K562 (cell line): Measurements from ENCODE around the gene ZSCAN29. TPM values are rescaled to one million over a fixed set of nuclear protein-coding genes. Genes with fewer than 3 reads are reported as not detected.
A peak's percentile ranks its signal among the peaks of the same experiment; 100 is the strongest.

ENCODE experiments used
- ASH1L ChIP-seq: fragments of 450-650 bp; IDR thresholded peaks from 2 replicates; pipeline ENCODE4 v1.6.1; 2018; ENCODE audit warnings: borderline replicate concordance, mild to moderate bottlenecking, low read depth; ENCODE audit not compliant: partially characterized antibody
- ETS2 ChIP-seq: IDR thresholded peaks from 2 replicates; pipeline ENCODE4 v1.6.1; 2016; ENCODE audit warnings: borderline replicate concordance, missing genetic modification characterization, mild to moderate bottlenecking, moderate library complexity, missing compliant biosample characterization; ENCODE audit not compliant: poor library complexity, severe bottlenecking
- HNRNPLL ChIP-seq: fragments of 200-400 bp; formaldehyde crosslinking; IDR thresholded peaks from 2 replicates; pipeline ENCODE4 v1.6.1; 2017; ENCODE audit warnings: low read length, low read depth, mild to moderate bottlenecking; ENCODE audit not compliant: poor library complexity, severe bottlenecking
- IRF2 ChIP-seq: sonication (generic); formaldehyde crosslinking; IDR thresholded peaks from 2 replicates; pipeline ENCODE4 v1.8.1; 2022; ENCODE audit warnings: mild to moderate bottlenecking, missing genetic modification reagents
- KLF6 ChIP-seq: fragments of 250-450 bp; sonication (Bioruptor Pico); IDR thresholded peaks from 2 replicates; pipeline ENCODE4 v1.4.0; 2020; ENCODE audit warnings: mild to moderate bottlenecking, moderate library complexity, borderline replicate concordance
- MCM5 ChIP-seq: fragments of 450-650 bp; IDR thresholded peaks from 2 replicates; pipeline ENCODE4 v1.6.1; 2016; ENCODE audit warnings: low read depth
- MYNN ChIP-seq, 2 experiments: sonication (generic); formaldehyde crosslinking in 1 of 2; IDR thresholded peaks; 2 replicates each; pipeline versions ENCODE4 v1.5.0 to v1.6.1; 2016 to 2020; ENCODE audit warnings: antibody characterized with exemption in 1 of 2, missing genetic modification reagents in 1 of 2
- PHTF2 ChIP-seq: fragments of 250-450 bp; sonication (Bioruptor Pico); IDR thresholded peaks from 2 replicates; pipeline ENCODE4 v1.5.0; 2021; ENCODE audit warnings: mild to moderate bottlenecking
- POLR2AphosphoS2 ChIP-seq: IDR thresholded peaks from 2 replicates; pipeline ENCODE4 v1.6.1; 2012; ENCODE audit warnings: low read length, improper control_type of control experiment
- SIN3B ChIP-seq: fragments of 450-650 bp; IDR thresholded peaks from 2 replicates; pipeline ENCODE4 v1.6.1; 2017; ENCODE audit warnings: low read depth, mild to moderate bottlenecking, moderate library complexity
- SMAD1 ChIP-seq: fragments of 150-350 bp; IDR thresholded peaks from 2 replicates; pipeline ENCODE4 v1.6.1; 2014; ENCODE audit warnings: low read length, low read depth; ENCODE audit not compliant: partially characterized antibody
- SMARCE1 ChIP-seq: fragments of 450-650 bp; IDR thresholded peaks from 2 replicates; pipeline ENCODE4 v1.7.1; 2016; ENCODE audit warnings: mild to moderate bottlenecking
- YY1 ChIP-seq, 3 experiments: IDR thresholded peaks; 2 replicates each; pipeline ENCODE4 v1.6.1; 2011; ENCODE audit warnings: low read length in 2 of 3, mild to moderate bottlenecking in 2 of 3, moderate library complexity in 2 of 3, borderline replicate concordance in 1 of 3, control low read depth in 1 of 3, low read depth in 1 of 3; ENCODE audit not compliant: insufficient read depth in 3 of 3, insufficient replicate concordance in 2 of 3, control insufficient read depth in 1 of 3, insufficient read length in 1 of 3; ENCODE audit errors: extremely low read depth in 1 of 3
- ZNF274 ChIP-seq: IDR thresholded peaks from 2 replicates; pipeline ENCODE4 v1.6.1; 2011; ENCODE audit warnings: low read depth, mild to moderate bottlenecking, low read length, moderate library complexity, borderline replicate concordance
- polyA plus RNA-seq, 8 experiments: library from polyadenylated mRNA; depleted of rRNA in 4 of 8; stranded (reverse) in 5 of 8; unstranded in 3 of 8; fragments of >200 nt; fragmentation: Nextera tagmentation in 2 of 8; fragmentation: Illumina TruSeq in 1 of 8; extraction: Ambion mirVana in 2 of 8; extraction: Trizol in 1 of 8; gene quantifications; 2 replicates each; pipeline versions ENCODE4 v1.2.1 to v1.2.3, GENCODE V29; 2011 to 2014; ENCODE audit warnings: inconsistent platforms in 1 of 8, missing spikeins in 1 of 8
- total RNA-seq, 7 experiments: library from RNA; depleted of rRNA in 6 of 7; stranded (reverse); fragments of >200 nt in 6 of 7; fragmentation: Illumina TruSeq in 2 of 7; extraction: Trizol in 2 of 7; gene quantifications; 2 replicates each; pipeline versions ENCODE4 v1.2.1 to v1.2.3, GENCODE V29; 2011 to 2021; ENCODE audit warnings: low replicate concordance in 1 of 7
- TF ChIP-seq, protein P1 (sequence below): fragments of 250-450 bp; sonication (Bioruptor Pico); IDR thresholded peaks from 2 replicates; pipeline ENCODE4 v1.8.0; 2021; ENCODE audit warnings: moderate library complexity, mild to moderate bottlenecking, inconsistent platforms
- TF ChIP-seq, protein P2 (sequence below): fragments of 450-650 bp; formaldehyde crosslinking; IDR thresholded peaks from 2 replicates; pipeline ENCODE4 v1.4.0; 2022; ENCODE audit warnings: mild to moderate bottlenecking, moderate library complexity
- TF ChIP-seq, protein P3 (sequence below): fragments of 250-450 bp; sonication (Bioruptor Pico); IDR thresholded peaks from 2 replicates; pipeline ENCODE4 v1.4.0; 2020; ENCODE audit warnings: mild to moderate bottlenecking, moderate library complexity
- TF ChIP-seq, protein P4 (sequence below): fragments of 250-450 bp; sonication (Bioruptor Pico); IDR thresholded peaks from 2 replicates; pipeline ENCODE4 v1.5.1; 2021; ENCODE audit warnings: mild to moderate bottlenecking

The ZSCAN29 gene
- total and polyA plus RNA-seq, 9 of the 15 experiments (the other 6 are each of a cell fraction or from before 2014, with no cell fraction given) = 2.5 to 28.6 (median 19.7) TPM

DNA sequence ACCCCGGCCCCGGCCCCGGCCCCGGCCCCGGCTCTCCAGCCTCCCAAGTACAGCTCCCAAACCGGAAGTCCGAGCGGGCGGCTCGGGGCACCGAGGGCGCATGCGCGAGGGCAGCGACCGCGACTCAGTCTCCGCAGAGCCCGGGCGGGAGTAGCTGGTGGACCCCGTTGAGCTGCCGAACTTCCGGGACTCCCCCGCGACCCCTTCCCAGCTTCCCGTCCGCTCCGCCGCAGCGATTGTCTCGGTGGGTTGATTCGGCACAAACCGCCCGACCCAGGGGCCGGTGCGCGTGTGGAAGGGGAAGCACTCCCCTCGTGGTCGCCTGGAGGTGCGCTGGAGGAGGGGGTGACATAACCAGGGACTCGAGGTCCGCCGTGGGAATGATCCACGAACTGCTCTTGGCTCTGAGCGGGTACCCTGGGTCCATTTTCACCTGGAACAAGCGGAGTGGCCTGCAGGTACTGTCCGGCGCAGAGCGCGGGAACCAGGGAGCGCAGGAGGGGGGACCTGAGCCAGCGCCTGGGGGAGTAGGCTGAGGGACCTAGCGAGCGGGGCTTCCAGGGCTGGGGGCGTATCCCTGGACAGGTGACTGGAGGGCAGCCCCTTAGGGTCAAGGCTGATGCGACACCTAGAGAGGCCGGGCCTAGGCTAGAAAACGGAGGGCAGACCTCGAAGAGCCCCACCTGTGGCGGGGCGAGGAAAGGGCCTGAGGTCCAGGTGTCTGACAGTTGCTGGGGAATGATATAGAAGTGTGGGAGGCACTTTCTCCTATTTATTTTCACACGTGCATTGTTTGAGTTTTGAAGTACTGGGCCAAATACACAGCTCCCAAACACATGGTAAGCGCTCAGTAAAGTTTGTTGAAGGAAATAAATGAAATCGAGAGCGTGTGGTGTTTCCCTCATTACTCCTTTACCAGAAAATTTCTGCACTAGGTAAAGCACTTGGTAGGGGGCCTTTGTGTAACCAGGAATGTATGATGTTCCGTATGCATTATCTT, at the start of gene ZSCAN29, which contains the start of gene TUBGCP4 (continued):
- TF ChIP-seq, protein P1, sequence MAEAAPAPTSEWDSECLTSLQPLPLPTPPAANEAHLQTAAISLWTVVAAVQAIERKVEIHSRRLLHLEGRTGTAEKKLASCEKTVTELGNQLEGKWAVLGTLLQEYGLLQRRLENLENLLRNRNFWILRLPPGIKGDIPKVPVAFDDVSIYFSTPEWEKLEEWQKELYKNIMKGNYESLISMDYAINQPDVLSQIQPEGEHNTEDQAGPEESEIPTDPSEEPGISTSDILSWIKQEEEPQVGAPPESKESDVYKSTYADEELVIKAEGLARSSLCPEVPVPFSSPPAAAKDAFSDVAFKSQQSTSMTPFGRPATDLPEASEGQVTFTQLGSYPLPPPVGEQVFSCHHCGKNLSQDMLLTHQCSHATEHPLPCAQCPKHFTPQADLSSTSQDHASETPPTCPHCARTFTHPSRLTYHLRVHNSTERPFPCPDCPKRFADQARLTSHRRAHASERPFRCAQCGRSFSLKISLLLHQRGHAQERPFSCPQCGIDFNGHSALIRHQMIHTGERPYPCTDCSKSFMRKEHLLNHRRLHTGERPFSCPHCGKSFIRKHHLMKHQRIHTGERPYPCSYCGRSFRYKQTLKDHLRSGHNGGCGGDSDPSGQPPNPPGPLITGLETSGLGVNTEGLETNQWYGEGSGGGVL (CRISPR knock-in tag) = no peak
- no peak; the same call in 1 of the 2 replicates for TF ChIP-seq SIN3B
- no peak for TF ChIP-seq ZNF274
- TF ChIP-seq KLF6 = no peak
- TF ChIP-seq, protein P2, sequence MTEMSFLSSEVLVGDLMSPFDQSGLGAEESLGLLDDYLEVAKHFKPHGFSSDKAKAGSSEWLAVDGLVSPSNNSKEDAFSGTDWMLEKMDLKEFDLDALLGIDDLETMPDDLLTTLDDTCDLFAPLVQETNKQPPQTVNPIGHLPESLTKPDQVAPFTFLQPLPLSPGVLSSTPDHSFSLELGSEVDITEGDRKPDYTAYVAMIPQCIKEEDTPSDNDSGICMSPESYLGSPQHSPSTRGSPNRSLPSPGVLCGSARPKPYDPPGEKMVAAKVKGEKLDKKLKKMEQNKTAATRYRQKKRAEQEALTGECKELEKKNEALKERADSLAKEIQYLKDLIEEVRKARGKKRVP (CRISPR knock-in tag) = no peak
- TF ChIP-seq, protein P3, sequence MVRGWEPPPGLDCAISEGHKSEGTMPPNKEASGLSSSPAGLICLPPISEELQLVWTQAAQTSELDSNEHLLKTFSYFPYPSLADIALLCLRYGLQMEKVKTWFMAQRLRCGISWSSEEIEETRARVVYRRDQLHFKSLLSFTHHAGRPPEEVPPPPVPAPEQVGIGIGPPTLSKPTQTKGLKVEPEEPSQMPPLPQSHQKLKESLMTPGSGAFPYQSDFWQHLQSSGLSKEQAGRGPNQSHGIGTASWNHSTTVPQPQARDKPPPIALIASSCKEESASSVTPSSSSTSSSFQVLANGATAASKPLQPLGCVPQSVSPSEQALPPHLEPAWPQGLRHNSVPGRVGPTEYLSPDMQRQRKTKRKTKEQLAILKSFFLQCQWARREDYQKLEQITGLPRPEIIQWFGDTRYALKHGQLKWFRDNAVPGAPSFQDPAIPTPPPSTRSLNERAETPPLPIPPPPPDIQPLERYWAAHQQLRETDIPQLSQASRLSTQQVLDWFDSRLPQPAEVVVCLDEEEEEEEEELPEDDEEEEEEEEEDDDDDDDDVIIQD = no peak
- TF ChIP-seq SMAD1 = no peak
- no peak for TF ChIP-seq HNRNPLL
- no peak for TF ChIP-seq ASH1L
- TF ChIP-seq MYNN (IDR thresholded peaks at IDR 0.05) = 0 out of 2 replicates have a peak, but pooled peaks have one; percentile 40
- no peak for TF ChIP-seq MYNN (CRISPR knock-in tag; IDR thresholded peaks at IDR 0.05)
- TF ChIP-seq IRF2 (CRISPR knock-in tag) = no peak
- TF ChIP-seq MCM5 = no peak
- peak in 1 of 3 experiments; percentile 2 for TF ChIP-seq YY1 (IDR thresholded peaks at IDR 0.05; ENCODE audit: borderline replicate concordance in 1 of 3, control insufficient read depth in 1 of 3, extremely low read depth in 1 of 3, insufficient read depth in 3 of 3, insufficient read length in 1 of 3, insufficient replicate concordance in 2 of 3, low read depth in 1 of 3, low read length in 2 of 3)
- no peak for TF ChIP-seq POLR2AphosphoS2
- TF ChIP-seq SMARCE1 = no peak
- TF ChIP-seq ETS2 = no peak
- TF ChIP-seq, protein P4, sequence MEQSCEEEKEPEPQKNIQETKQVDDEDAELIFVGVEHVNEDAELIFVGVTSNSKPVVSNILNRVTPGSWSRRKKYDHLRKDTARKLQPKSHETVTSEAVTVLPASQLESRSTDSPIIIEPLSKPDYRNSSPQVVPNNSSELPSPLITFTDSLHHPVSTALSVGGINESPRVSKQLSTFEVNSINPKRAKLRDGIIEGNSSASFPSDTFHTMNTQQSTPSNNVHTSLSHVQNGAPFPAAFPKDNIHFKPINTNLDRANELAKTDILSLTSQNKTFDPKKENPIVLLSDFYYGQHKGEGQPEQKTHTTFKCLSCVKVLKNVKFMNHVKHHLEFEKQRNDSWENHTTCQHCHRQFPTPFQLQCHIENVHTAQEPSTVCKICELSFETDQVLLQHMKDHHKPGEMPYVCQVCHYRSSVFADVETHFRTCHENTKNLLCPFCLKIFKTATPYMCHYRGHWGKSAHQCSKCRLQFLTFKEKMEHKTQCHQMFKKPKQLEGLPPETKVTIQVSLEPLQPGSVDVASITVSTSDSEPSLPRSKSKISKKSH (CRISPR knock-in tag) = no peak
- no peak for TF ChIP-seq PHTF2 (CRISPR knock-in tag)
